Subcutaneous adipose tissue (tissue), 4 donors: ENCODE measurements around the gene RGS18. TPM values are rescaled to one million over a fixed set of nuclear protein-coding genes. Genes with fewer than 3 reads are reported as not detected.

ENCODE experiments used
- CTCF ChIP-seq: fragments of 450-650 bp; IDR thresholded peaks from one replicate; pipeline ENCODE4 v1.5.1; 2016; ENCODE audit warnings: low read depth, mild to moderate bottlenecking, control low read depth, antibody characterized with exemption, moderate library complexity
- total RNA-seq, 4 donors: library from RNA; depleted of rRNA; stranded (reverse); fragments of >200 nt; gene quantifications; one replicate each; pipeline ENCODE4 v1.1.0, GENCODE V29; 2016

Gene RGS18
- total RNA-seq, 4 donors from 2014 or later: 2.1 to 13.9 (median 8.4) TPM

DNA sequence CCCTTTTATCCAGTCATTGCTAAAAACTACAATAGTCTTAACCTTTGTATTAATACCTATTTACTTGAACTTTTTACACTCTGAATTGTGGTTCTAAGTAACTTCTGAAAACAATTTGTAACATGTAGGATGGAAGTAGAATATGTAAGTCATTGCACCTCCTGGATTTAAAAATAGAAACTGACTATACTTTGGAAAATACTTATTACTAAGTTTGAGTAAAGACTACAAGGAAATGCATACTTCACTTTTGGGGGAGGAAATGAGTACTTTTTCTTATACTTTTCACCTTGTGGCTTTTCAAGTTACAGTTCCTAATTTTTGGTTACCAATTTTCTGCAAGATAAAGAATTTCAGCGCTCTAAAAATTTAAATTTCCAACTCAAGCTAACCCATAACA, 8.7 kb downstream of the RGS18 start:
- no peak for TF ChIP-seq CTCF

DNA sequence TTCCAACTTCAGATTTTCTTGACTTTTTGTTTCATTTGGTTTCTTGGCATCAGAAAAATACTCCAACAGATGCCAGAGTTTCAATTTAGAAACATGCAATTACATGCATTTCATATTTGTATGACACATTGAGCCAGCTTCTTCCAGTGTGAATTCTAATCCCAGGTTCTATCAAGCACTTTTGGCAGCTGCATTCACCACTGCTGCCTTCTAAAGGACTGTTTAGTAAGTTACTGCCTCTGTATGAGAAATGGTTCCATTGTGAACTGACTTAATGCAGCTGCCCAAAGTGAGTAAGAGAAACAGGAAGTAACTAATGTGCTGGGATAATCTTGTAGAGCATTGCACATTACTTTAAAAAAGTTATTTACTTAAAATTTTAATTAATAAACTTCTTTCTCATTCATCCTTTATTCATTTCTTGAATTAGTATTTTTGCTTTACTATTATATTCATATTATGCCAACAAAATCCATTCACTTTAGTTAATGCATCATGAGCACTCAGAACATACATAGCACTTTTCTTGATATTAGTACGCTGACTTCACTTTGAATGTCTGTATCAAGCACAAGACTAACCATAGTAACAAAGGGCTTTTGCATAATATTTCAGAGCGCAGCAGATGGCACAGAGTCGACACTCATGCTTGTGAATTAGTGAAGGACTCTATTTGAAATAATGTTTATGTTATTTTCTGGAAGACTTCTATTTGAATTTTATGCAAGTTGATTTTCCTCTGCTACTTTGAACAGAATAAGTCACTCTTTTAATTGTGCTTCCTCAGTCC, 9.8 kb downstream of the RGS18 start:
- no peak for TF ChIP-seq CTCF

DNA sequence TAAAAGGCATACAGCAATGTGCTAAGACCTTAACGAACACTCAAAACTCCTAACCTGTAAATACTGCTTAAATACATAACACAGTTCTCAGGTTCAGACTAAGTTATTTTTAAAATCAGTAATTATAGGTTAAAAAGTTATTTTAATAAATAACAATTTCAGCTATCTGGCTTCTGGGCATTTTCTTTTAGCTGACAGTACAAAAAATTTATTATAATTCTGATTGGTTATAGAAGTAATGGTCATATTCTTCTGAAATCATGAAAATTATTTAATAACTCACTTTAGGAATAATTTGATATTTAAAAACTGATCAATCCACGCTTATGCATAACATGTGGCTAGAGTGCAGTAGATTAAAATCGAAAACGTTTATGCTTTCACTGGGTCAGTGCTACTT, 10.7 kb downstream of the RGS18 start:
- TF ChIP-seq CTCF: no peak

- no peak for TF ChIP-seq CTCF
These were observed 12.1 kb downstream of the RGS18 start for GRCh38 chr1:192170196-192170984.

DNA sequence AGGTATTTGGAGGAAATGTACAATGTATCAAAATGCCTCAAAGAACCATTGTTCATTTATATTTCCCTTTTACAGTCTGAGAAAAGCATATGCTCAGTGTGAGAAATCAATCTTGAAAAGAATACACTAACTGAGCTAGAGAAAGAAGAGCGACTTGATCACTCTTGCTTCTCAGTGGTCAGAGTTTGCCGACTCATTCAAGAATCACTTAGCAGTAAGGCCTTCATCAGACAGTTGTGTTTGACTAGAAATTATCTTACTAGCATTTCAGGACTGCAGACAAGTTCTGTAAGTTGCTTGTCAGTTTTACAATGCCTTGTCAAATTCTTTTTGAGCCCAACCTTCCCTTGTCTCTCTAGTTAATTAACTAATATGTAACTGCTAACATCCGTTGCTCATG, 12.9 kb downstream of the RGS18 start:
- no peak for TF ChIP-seq CTCF

- TF ChIP-seq CTCF: no peak
These were observed 17.7 kb downstream of the RGS18 start for GRCh38 chr1:192175971-192176370.

GRCh38 chr1:192183788-192184187, 25.5 kb downstream of the RGS18 start:
- no peak for TF ChIP-seq CTCF
